SK-N-SH treated with all-trans-retinoic acid at 6 μM for 48 hours (cell line): Measurements from ENCODE around the gene PXK.

ENCODE experiments used
- ATAC-seq: fragments of 200-7000 bp; cut with Tn5 transposase; 3 replicates; pipeline ENCODE4 v1.9.1; 2020; ENCODE audit warnings: mild to moderate bottlenecking, moderate library complexity
- ARNTL ChIP-seq: fragments of 450-650 bp; formaldehyde crosslinking; IDR thresholded peaks from 2 replicates; pipeline ENCODE4 v1.5.0; 2020; ENCODE audit warnings: low read depth, mild to moderate bottlenecking, moderate library complexity, borderline replicate concordance
- BACH2 ChIP-seq: fragments of 250-450 bp; sonication (Bioruptor Pico); IDR thresholded peaks from 2 replicates; pipeline ENCODE4 v1.9.0; 2021; ENCODE audit warnings: mild to moderate bottlenecking, borderline replicate concordance
- CSDC2 ChIP-seq: fragments of 250-450 bp; sonication (Bioruptor Pico); IDR thresholded peaks from 2 replicates; pipeline ENCODE4 v1.5.0; 2020; ENCODE audit warnings: mild to moderate bottlenecking, moderate library complexity
- GLIS3 ChIP-seq: fragments of 250-450 bp; sonication (Bioruptor Pico); IDR thresholded peaks from 2 replicates; pipeline ENCODE4 v1.5.0; 2020; ENCODE audit warnings: mild to moderate bottlenecking, moderate library complexity
- ISL1 ChIP-seq: fragments of 250-450 bp; sonication (Bioruptor Pico); IDR thresholded peaks from 2 replicates; pipeline ENCODE4 v2.1.2; 2022; ENCODE audit warnings: mild to moderate bottlenecking, moderate library complexity
- OSR1 ChIP-seq: fragments of 250-450 bp; sonication (Bioruptor Pico); IDR thresholded peaks from 2 replicates; pipeline ENCODE4 v1.8.0; 2022; ENCODE audit warnings: moderate library complexity, mild to moderate bottlenecking, inconsistent platforms
- PATZ1 ChIP-seq: fragments of 250-450 bp; sonication (Bioruptor Pico); IDR thresholded peaks from 2 replicates; pipeline ENCODE4 v1.8.0; 2020; ENCODE audit warnings: mild to moderate bottlenecking, moderate library complexity, borderline replicate concordance
- POU6F1 ChIP-seq: fragments of 250-450 bp; sonication (Bioruptor Pico); IDR thresholded peaks from 2 replicates; pipeline ENCODE4 v1.8.0; 2021; ENCODE audit warnings: low read depth, mild to moderate bottlenecking, moderate library complexity, borderline replicate concordance
- PPARA ChIP-seq: fragments of 250-450 bp; sonication (Bioruptor Pico); IDR thresholded peaks from 2 replicates; pipeline ENCODE4 v1.5.0; 2020; ENCODE audit warnings: mild to moderate bottlenecking, borderline replicate concordance
- RARB ChIP-seq: fragments of 250-450 bp; sonication (Bioruptor Pico); IDR thresholded peaks from 2 replicates; pipeline ENCODE4 v1.8.0; 2021; ENCODE audit warnings: mild to moderate bottlenecking, moderate library complexity
- SNAI2 ChIP-seq: fragments of 250-450 bp; sonication (Bioruptor Pico); IDR thresholded peaks from 2 replicates; pipeline ENCODE4 v1.5.0; 2020; ENCODE audit warnings: mild to moderate bottlenecking, moderate library complexity
- TCF4 ChIP-seq: fragments of 250-450 bp; sonication (Bioruptor Pico); IDR thresholded peaks from 2 replicates; pipeline ENCODE4 v1.8.0; 2021; ENCODE audit warnings: mild to moderate bottlenecking, moderate library complexity, borderline replicate concordance
- TOX ChIP-seq: fragments of 250-450 bp; sonication (Bioruptor Pico); IDR thresholded peaks from 2 replicates; pipeline ENCODE4 v1.8.0; 2021; ENCODE audit warnings: mild to moderate bottlenecking, moderate library complexity, borderline replicate concordance
- TSHZ2 ChIP-seq: fragments of 250-450 bp; sonication (Bioruptor Pico); IDR thresholded peaks from 2 replicates; pipeline ENCODE4 v1.5.0; 2020; ENCODE audit warnings: mild to moderate bottlenecking, moderate library complexity
- ZC3H10 ChIP-seq: fragments of 250-450 bp; sonication (Bioruptor Pico); IDR thresholded peaks from 2 replicates; pipeline ENCODE4 v1.5.1; 2021; ENCODE audit warnings: mild to moderate bottlenecking, moderate library complexity
- ZFP3 ChIP-seq: fragments of 250-450 bp; sonication (Bioruptor Pico); IDR thresholded peaks from 2 replicates; pipeline ENCODE4 v1.5.0; 2020; ENCODE audit warnings: mild to moderate bottlenecking, moderate library complexity
- ZFP30 ChIP-seq: fragments of 450-650 bp; formaldehyde crosslinking; IDR thresholded peaks from 2 replicates; pipeline ENCODE4 v1.5.0; 2022; ENCODE audit warnings: mild to moderate bottlenecking, moderate library complexity
- ZNF565 ChIP-seq: fragments of 450-650 bp; formaldehyde crosslinking; conservative IDR thresholded peaks from 2 replicates; pipeline ENCODE4 v1.5.0; 2020; ENCODE audit warnings: low read depth, mild to moderate bottlenecking, moderate library complexity
- ZNF70 ChIP-seq: fragments of 450-650 bp; formaldehyde crosslinking; IDR thresholded peaks from 2 replicates; pipeline ENCODE4 v1.5.0; 2020; ENCODE audit warnings: mild to moderate bottlenecking, moderate library complexity
- ZNF8 ChIP-seq: fragments of 450-650 bp; formaldehyde crosslinking; IDR thresholded peaks from 2 replicates; pipeline ENCODE4 v1.5.0; 2020; ENCODE audit warnings: mild to moderate bottlenecking, moderate library complexity
- TF ChIP-seq, protein P1 (sequence below): fragments of 250-450 bp; sonication (Bioruptor Pico); IDR thresholded peaks from 2 replicates; pipeline ENCODE4 v1.5.1; 2021; ENCODE audit warnings: mild to moderate bottlenecking, moderate library complexity
- TF ChIP-seq, protein P2 (sequence below): fragments of 250-450 bp; sonication (Bioruptor Pico); IDR thresholded peaks from 2 replicates; pipeline ENCODE4 v1.5.1; 2020; ENCODE audit warnings: low read depth, mild to moderate bottlenecking, moderate library complexity

Gene PXK

DNA sequence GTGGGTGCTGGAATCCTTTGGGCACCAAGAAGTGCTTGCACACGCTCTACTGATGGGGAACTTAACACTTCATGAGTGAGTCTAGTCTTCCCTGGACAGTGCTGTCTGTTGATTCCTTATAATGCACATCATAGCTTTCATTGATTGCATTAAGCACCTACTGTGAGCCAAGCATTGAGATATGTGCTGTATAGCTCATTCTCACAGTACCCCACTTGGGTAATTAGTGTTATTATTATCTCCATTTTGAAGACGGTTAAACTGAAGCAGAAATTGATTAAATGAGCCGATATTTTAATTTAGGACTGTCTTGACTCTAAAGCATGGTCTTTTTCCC lies 101.4 kb downstream of the PXK start:
- TF ChIP-seq TSHZ2 (CRISPR knock-in tag) (no peak), BACH2 (CRISPR knock-in tag) (no peak), OSR1 (no peak), POU6F1 (no peak), ARNTL (no peak), PATZ1 (CRISPR knock-in tag) (no peak), CSDC2 (no peak), TOX (CRISPR knock-in tag) (no peak), ISL1 (CRISPR knock-in tag) (no peak), ZNF565 (no peak), ZFP30 (CRISPR knock-in tag) (no peak), TCF4 (CRISPR knock-in tag) (no peak), PPARA (no peak), RARB (CRISPR knock-in tag) (no peak), ZNF8 (CRISPR knock-in tag) (no peak)
- TF ChIP-seq, protein P1, sequence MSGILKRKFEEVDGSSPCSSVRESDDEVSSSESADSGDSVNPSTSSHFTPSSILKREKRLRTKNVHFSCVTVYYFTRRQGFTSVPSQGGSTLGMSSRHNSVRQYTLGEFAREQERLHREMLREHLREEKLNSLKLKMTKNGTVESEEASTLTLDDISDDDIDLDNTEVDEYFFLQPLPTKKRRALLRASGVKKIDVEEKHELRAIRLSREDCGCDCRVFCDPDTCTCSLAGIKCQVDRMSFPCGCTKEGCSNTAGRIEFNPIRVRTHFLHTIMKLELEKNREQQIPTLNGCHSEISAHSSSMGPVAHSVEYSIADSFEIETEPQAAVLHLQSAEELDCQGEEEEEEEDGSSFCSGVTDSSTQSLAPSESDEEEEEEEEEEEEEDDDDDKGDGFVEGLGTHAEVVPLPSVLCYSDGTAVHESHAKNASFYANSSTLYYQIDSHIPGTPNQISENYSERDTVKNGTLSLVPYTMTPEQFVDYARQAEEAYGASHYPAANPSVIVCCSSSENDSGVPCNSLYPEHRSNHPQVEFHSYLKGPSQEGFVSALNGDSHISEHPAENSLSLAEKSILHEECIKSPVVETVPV = no peak
- TF ChIP-seq, all 23 proteins: peak for 0
- no peak for ATAC-seq

- TF ChIP-seq TOX (CRISPR knock-in tag) = no peak
- TF ChIP-seq ZC3H10 (CRISPR knock-in tag) = no peak
- TF ChIP-seq SNAI2 (CRISPR knock-in tag) = no peak
- TF ChIP-seq, protein P1 = no peak
- no peak for TF ChIP-seq ZNF8 (CRISPR knock-in tag)
- no peak for TF ChIP-seq ARNTL
- no peak for TF ChIP-seq BACH2 (CRISPR knock-in tag)
- no peak for TF ChIP-seq RARB (CRISPR knock-in tag)
- TF ChIP-seq ZFP3 (CRISPR knock-in tag) = no peak
- TF ChIP-seq ZNF70 (CRISPR knock-in tag) = no peak
- no peak for TF ChIP-seq CSDC2
- TF ChIP-seq, all 23 proteins: peak for 0
- no peak for ATAC-seq
These were observed 101.8 kb downstream of the PXK start for GRCh38 chr3:58434511-58434910.

DNA sequence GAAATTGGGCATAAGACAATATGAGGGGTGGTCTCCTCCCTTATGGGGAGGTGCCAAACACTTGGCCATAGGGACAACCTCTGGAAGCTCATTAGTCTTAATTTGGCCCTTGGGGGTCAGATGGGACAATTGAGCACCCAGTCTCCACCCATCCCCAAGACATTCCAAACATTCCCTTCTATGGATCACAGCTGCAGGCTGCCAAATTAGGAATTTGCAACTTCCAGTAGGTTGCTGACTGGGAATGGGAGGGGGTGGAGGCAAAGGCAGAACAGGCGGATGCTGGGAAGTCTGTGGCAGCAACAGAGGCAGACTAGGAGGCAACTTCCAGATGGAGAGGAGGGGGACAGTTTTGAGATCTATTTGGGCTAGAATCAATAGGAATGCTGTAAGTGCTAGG lies 102.3 kb downstream of the PXK start:
- peak; percentile 17; the same call in 2 of the 3 replicates for ATAC-seq
- TF ChIP-seq SNAI2 (CRISPR knock-in tag) (no peak), OSR1 (no peak), GLIS3 (CRISPR knock-in tag) (no peak), CSDC2 (no peak), ZNF8 (CRISPR knock-in tag) (no peak), PATZ1 (CRISPR knock-in tag) (no peak), ARNTL (no peak), ZC3H10 (CRISPR knock-in tag) (no peak), RARB (CRISPR knock-in tag) (no peak), ZFP30 (CRISPR knock-in tag) (no peak)
- TF ChIP-seq, protein P2, sequence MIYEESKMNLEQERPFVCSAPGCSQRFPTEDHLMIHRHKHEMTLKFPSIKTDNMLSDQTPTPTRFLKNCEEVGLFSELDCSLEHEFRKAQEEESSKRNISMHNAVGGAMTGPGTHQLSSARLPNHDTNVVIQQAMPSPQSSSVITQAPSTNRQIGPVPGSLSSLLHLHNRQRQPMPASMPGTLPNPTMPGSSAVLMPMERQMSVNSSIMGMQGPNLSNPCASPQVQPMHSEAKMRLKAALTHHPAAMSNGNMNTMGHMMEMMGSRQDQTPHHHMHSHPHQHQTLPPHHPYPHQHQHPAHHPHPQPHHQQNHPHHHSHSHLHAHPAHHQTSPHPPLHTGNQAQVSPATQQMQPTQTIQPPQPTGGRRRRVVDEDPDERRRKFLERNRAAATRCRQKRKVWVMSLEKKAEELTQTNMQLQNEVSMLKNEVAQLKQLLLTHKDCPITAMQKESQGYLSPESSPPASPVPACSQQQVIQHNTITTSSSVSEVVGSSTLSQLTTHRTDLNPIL (CRISPR knock-in tag) = no peak
- TF ChIP-seq, protein P1 = no peak
